HS-5 (cell line): ENCODE data around the gene MAP3K8.
"Not testable (repeated sequence)": the region's sequence is repeated elsewhere in the genome, so short reads cannot be mapped to it uniquely, and the experiment has no call there.

Experiments used
- DNase-seq: peaks from one replicate; pipeline ENCODE4 v3.0.0-alpha.2; 2012; ENCODE audit warnings: low read depth

The MAP3K8 gene

GRCh38 chr10:30447125-30447799 is 13.3 kb downstream of the MAP3K8 start:
- no peak for DNase-seq

GRCh38 chr10:30448092-30448491 is 14.1 kb downstream of the MAP3K8 start:
- no peak for DNase-seq

GRCh38 chr10:30453764-30454527 is 20.0 kb downstream of the MAP3K8 start:
- DNase-seq, result no peak

- DNase-seq, result no peak
These were observed 20.9 kb downstream of the MAP3K8 start for GRCh38 chr10:30454744-30455510.

GRCh38 chr10:30455816-30456215 is 21.8 kb downstream of the MAP3K8 start:
- DNase-seq, result no peak

GRCh38 chr10:30456266-30456665 is 22.3 kb downstream of the MAP3K8 start:
- no peak for DNase-seq

- no peak for DNase-seq
These were observed 25.3 kb downstream of the MAP3K8 start for GRCh38 chr10:30459283-30459682.

GRCh38 chr10:30460121-30460520 is 26.1 kb downstream of the MAP3K8 start:
- no peak for DNase-seq

GRCh38 chr10:30462513-30462912 is 28.5 kb downstream of the MAP3K8 start:
- DNase-seq, result no peak

GRCh38 chr10:30463944-30464451 is 30.0 kb downstream of the MAP3K8 start:
- DNase-seq, result no peak

- DNase-seq, result no peak
These were observed 30.7 kb downstream of the MAP3K8 start for GRCh38 chr10:30464675-30465074.

GRCh38 chr10:30466445-30466844 is 32.5 kb downstream of the MAP3K8 start:
- no peak for DNase-seq

GRCh38 chr10:30467651-30468338 is 33.8 kb downstream of the MAP3K8 start:
- DNase-seq, result no peak

- no peak for DNase-seq
These were observed 38.6 kb downstream of the MAP3K8 start for GRCh38 chr10:30472414-30473155.

GRCh38 chr10:30475515-30475914 is 41.5 kb downstream of the MAP3K8 start:
- DNase-seq, result not testable (repeated sequence)

GRCh38 chr10:30476511-30477155 is 42.6 kb downstream of the MAP3K8 start:
- no peak for DNase-seq

GRCh38 chr10:30479513-30479912 is 45.5 kb downstream of the MAP3K8 start:
- DNase-seq, result not testable (repeated sequence)

GRCh38 chr10:30481603-30482002 is 47.6 kb downstream of the MAP3K8 start:
- DNase-seq, result no peak

GRCh38 chr10:30488316-30488715 is 54.3 kb downstream of the MAP3K8 start:
- no peak for DNase-seq

- no peak for DNase-seq
These were observed 55.4 kb downstream of the MAP3K8 start for GRCh38 chr10:30489346-30489745.
